Effector memory CD8-positive, alpha-beta T cell (primary cell): ENCODE data around the gene NFIB.

Experiments
- ATAC-seq: fragments of 150-1000 bp; cut with Tn5 transposase; replicated peaks from 2 replicates; pipeline ENCODE4 v1.10.0; 2021; ENCODE audit warnings: mild to moderate bottlenecking, moderate library complexity
- DNase-seq, 3 experiments: peaks; one replicate each; pipeline ENCODE4 v3.0.0; 2021
- H3K27ac Mint-ChIP-seq, 2 donors: one replicate each; pipeline ENCODE4 v1.8.0; 2022; ENCODE audit warnings: mild to moderate bottlenecking in 2 of 2, mixed read lengths in 2 of 2, moderate library complexity in 2 of 2
- H3K27me3 Mint-ChIP-seq, 2 donors: one replicate each; pipeline ENCODE4 v1.8.0; 2022; ENCODE audit warnings: mixed read lengths in 2 of 2
- H3K36me3 Mint-ChIP-seq: one replicate; pipeline ENCODE4 v1.8.0; 2022; ENCODE audit warnings: mild to moderate bottlenecking, moderate library complexity, mixed read lengths; ENCODE audit not compliant: insufficient read depth
- H3K4me1 Mint-ChIP-seq, 2 donors: one replicate each; pipeline ENCODE4 v1.8.0; 2022; ENCODE audit warnings: low read depth in 2 of 2, mixed read lengths in 2 of 2
- H3K4me3 Mint-ChIP-seq, 2 donors: one replicate each; pipeline ENCODE4 v1.8.0; 2022; ENCODE audit warnings: mild to moderate bottlenecking in 2 of 2, mixed read lengths in 2 of 2, moderate library complexity in 2 of 2
- H3K9me3 Mint-ChIP-seq, 2 donors: one replicate each; pipeline ENCODE4 v1.8.0; 2022; ENCODE audit warnings: mixed read lengths in 2 of 2
- total RNA-seq, 9 experiments: gene quantifications; one replicate each; lab custom pipeline; 2026; lab: John Stamatoyannopoulos, UW

NFIB gene
- total RNA-seq = 0 to 1.7 (median 0.12) reads per million in 9 experiments

- DNase-seq = no peak
- H3K27me3 Mint-ChIP-seq = peaks cover 43 to 54% of the 10 kb centered on the region in 2 donors
- peak; percentile 19 for ATAC-seq
- H3K4me3 Mint-ChIP-seq = peak within 1 kb of the TSS; percentile 87 to 88
- no peaks in the 10 kb centered on the region for H3K9me3 Mint-ChIP-seq
- peaks cover 13 to 18% of the 10 kb centered on the region in 2 donors for H3K4me1 Mint-ChIP-seq
- peaks cover 2% of the 10 kb centered on the region for H3K36me3 Mint-ChIP-seq
- H3K27ac Mint-ChIP-seq = no peak within 1 kb of the TSS
These were observed at the start of gene NFIB for GRCh38 chr9:14313951-14314423. Gene NFIB (minus strand): TSS chr9:14314141. CDS start chr9:14313511, 630 bp downstream.

- DNase-seq (no peak), ATAC-seq (no peak)
- Mint-ChIP-seq H3K4me1 (no peaks in the 10 kb centered on the region), H3K36me3 (no peaks in the 10 kb centered on the region), H3K4me3 (no peak overlapping the region), H3K9me3 (peaks cover under 1 to 4% of the 10 kb centered on the region in 2 donors), H3K27ac (no peak overlapping the region), H3K27me3 (peaks cover 5 to 17% of the 10 kb centered on the region in 2 donors)
These were observed 48.2 kb upstream of the NFIB start for GRCh38 chr9:14362175-14362574.

- DNase-seq = no peak
- no peaks in the 10 kb centered on the region for H3K4me1 Mint-ChIP-seq
- H3K27me3 Mint-ChIP-seq = peaks cover 5 to 16% of the 10 kb centered on the region in 2 donors
- no peak overlapping the region for H3K4me3 Mint-ChIP-seq
- H3K9me3 Mint-ChIP-seq = no peaks in the 10 kb centered on the region
- ATAC-seq = no peak
- H3K36me3 Mint-ChIP-seq = peaks cover 4% of the 10 kb centered on the region
- no peak overlapping the region for H3K27ac Mint-ChIP-seq
These were observed 47.1 kb upstream of the NFIB start for GRCh38 chr9:14361074-14361473.

GRCh38 chr9:14358523-14358922, 44.6 kb upstream of the NFIB start:
- Mint-ChIP-seq H3K4me3 (no peak overlapping the region), H3K27ac (no peak overlapping the region), H3K36me3 (peaks cover 4% of the 10 kb centered on the region), H3K9me3 (no peaks in the 10 kb centered on the region), H3K4me1 (peaks cover 1 to 2% of the 10 kb centered on the region in 2 donors), H3K27me3 (peaks cover 18 to 32% of the 10 kb centered on the region in 2 donors)
- DNase-seq (no peak), ATAC-seq (no peak)

GRCh38 chr9:14356351-14357265, 42.7 kb upstream of the NFIB start:
- ATAC-seq (no peak), DNase-seq (no peak)
- peaks cover 35 to 45% of the 10 kb centered on the region in 2 donors for H3K27me3 Mint-ChIP-seq
- no peak overlapping the region for H3K27ac Mint-ChIP-seq
- peaks cover 4% of the 10 kb centered on the region for H3K36me3 Mint-ChIP-seq
- H3K4me1 Mint-ChIP-seq = peaks cover 4 to 5% of the 10 kb centered on the region in 2 donors
- no peak overlapping the region for H3K4me3 Mint-ChIP-seq
- no peaks in the 10 kb centered on the region for H3K9me3 Mint-ChIP-seq

GRCh38 chr9:14354201-14354600, 40.3 kb upstream of the NFIB start:
- Mint-ChIP-seq H3K9me3 (no peaks in the 10 kb centered on the region), H3K27ac (no peak overlapping the region), H3K4me1 (peaks cover 9 to 13% of the 10 kb centered on the region in 2 donors), H3K36me3 (peaks cover 4% of the 10 kb centered on the region), H3K4me3 (no peak overlapping the region), H3K27me3 (peaks cover 45 to 59% of the 10 kb centered on the region in 2 donors)
- DNase-seq (no peak), ATAC-seq (no peak)

GRCh38 chr9:14353222-14354056, 39.5 kb upstream of the NFIB start:
- peaks cover 45 to 67% of the 10 kb centered on the region in 2 donors for H3K27me3 Mint-ChIP-seq
- DNase-seq (peak; percentile 58 to 66 (median 59)), ATAC-seq (peak; percentile 57)
- no peaks in the 10 kb centered on the region for H3K9me3 Mint-ChIP-seq
- peaks cover 4% of the 10 kb centered on the region for H3K36me3 Mint-ChIP-seq
- H3K27ac Mint-ChIP-seq = no peak overlapping the region
- H3K4me3 Mint-ChIP-seq = no peak overlapping the region
- peaks cover 13% of the 10 kb centered on the region in 2 donors for H3K4me1 Mint-ChIP-seq

- peaks cover 45 to 68% of the 10 kb centered on the region in 2 donors for H3K27me3 Mint-ChIP-seq
- H3K4me1 Mint-ChIP-seq = peaks cover 13 to 17% of the 10 kb centered on the region in 2 donors
- no peaks in the 10 kb centered on the region for H3K9me3 Mint-ChIP-seq
- peaks cover 4% of the 10 kb centered on the region for H3K36me3 Mint-ChIP-seq
- H3K27ac Mint-ChIP-seq = no peak overlapping the region
- ATAC-seq (no peak), DNase-seq (no peak)
- H3K4me3 Mint-ChIP-seq = no peak overlapping the region
These were observed 38.6 kb upstream of the NFIB start for GRCh38 chr9:14352503-14352902.

GRCh38 chr9:14351221-14351836, 37.4 kb upstream of the NFIB start:
- DNase-seq (no peak), ATAC-seq (no peak)
- no peaks in the 10 kb centered on the region for H3K9me3 Mint-ChIP-seq
- no peak overlapping the region for H3K4me3 Mint-ChIP-seq
- H3K27me3 Mint-ChIP-seq = peaks cover 41 to 74% of the 10 kb centered on the region in 2 donors
- H3K27ac Mint-ChIP-seq = no peak overlapping the region
- no peaks in the 10 kb centered on the region for H3K36me3 Mint-ChIP-seq
- peaks cover 13 to 18% of the 10 kb centered on the region in 2 donors for H3K4me1 Mint-ChIP-seq

- ATAC-seq = no peak
These were observed 36.8 kb upstream of the NFIB start for GRCh38 chr9:14350754-14351153.

GRCh38 chr9:14350349-14350728, 36.4 kb upstream of the NFIB start:
- DNase-seq (no peak), ATAC-seq (no peak)
- Mint-ChIP-seq H3K4me3 (no peak overlapping the region), H3K36me3 (peaks cover 2% of the 10 kb centered on the region), H3K27ac (no peak overlapping the region), H3K4me1 (peaks cover 13 to 23% of the 10 kb centered on the region in 2 donors), H3K27me3 (peaks cover 31 to 76% of the 10 kb centered on the region in 2 donors), H3K9me3 (no peaks in the 10 kb centered on the region)

More at GRCh38 chr9:14350754-14351153, 36.8 kb upstream of the NFIB start:
- no peaks in the 10 kb centered on the region for H3K9me3 Mint-ChIP-seq
- peaks cover 36 to 76% of the 10 kb centered on the region in 2 donors for H3K27me3 Mint-ChIP-seq
- H3K4me3 Mint-ChIP-seq = no peak overlapping the region
- no peaks in the 10 kb centered on the region for H3K36me3 Mint-ChIP-seq
- no peak overlapping the region for H3K27ac Mint-ChIP-seq
- no peak for DNase-seq
- peaks cover 13 to 19% of the 10 kb centered on the region in 2 donors for H3K4me1 Mint-ChIP-seq

GRCh38 chr9:14349447-14350348, 35.8 kb upstream of the NFIB start:
- Mint-ChIP-seq H3K27ac (no peak overlapping the region), H3K4me1 (peaks cover 13 to 24% of the 10 kb centered on the region in 2 donors), H3K27me3 (peaks cover 25 to 72% of the 10 kb centered on the region in 2 donors), H3K36me3 (peaks cover 2% of the 10 kb centered on the region), H3K9me3 (no peaks in the 10 kb centered on the region), H3K4me3 (peak overlapping the region in 1 of 2 donors; percentile 29)
- no peak for DNase-seq
- no peak for ATAC-seq
